ENCODE measurements around the gene PTCD3. TPM values are rescaled to one million over a fixed set of nuclear protein-coding genes. Genes with fewer than 3 reads are reported as not detected.

The PTCD3 gene
- total and polyA plus RNA-seq, 2 of the 4 experiments (the other 2 are of a cell fraction), result 44.0 to 48.9 TPM

- no peak overlapping the region for H3K27ac ChIP-seq (ENCODE audit: insufficient read depth, low read length)
- no peak overlapping the region for H3K56ac ChIP-seq (ENCODE audit: extremely low read depth, insufficient read depth, low read length)
- H3K14ac ChIP-seq (replicated peaks; ENCODE audit: low read depth, low read length), result no peak overlapping the region
- no peaks in the 10 kb centered on the region for H3K27me3 ChIP-seq (ENCODE audit: control insufficient read depth, insufficient read depth, low read length)
- H2AFZ ChIP-seq (replicated peaks; ENCODE audit: low read length, poor library complexity), result no peak overlapping the region
- dilution Hi-C loops (cut with HindIII; ENCODE audit: low sequenced_read_pairs, unreplicated experiment), result no loop called here
- ChIA-PET CTCF (no interaction called here), POLR2A (ENCODE audit: unreplicated experiment) (no interaction called here)
- WGBS, 2 experiments (ENCODE audit: extremely low coverage in 2 of 2, insufficient read length in 1 of 2), result no CpG with 5 or more reads among the region's 2 CpGs
- H2BK5ac ChIP-seq (ENCODE audit: low read depth, low read length, poor library complexity, severe bottlenecking), result no peak overlapping the region
- no peak overlapping the region for H2BK20ac ChIP-seq (ENCODE audit: low read depth, low read length)
- no peak overlapping the region for H2AK5ac ChIP-seq (ENCODE audit: low read depth, low read length)
- H3K4me1 ChIP-seq (ENCODE audit: control insufficient read depth, insufficient read depth, low read length), result peaks cover 3% of the 10 kb centered on the region; the same call in 1 of the 2 replicates
- no peak for ATAC-seq (ENCODE audit: low read depth)
- no peak overlapping the region for H3K4me3 ChIP-seq (ENCODE audit: insufficient read depth, low read depth, low read length)
- no peak overlapping the region for H3K4me2 ChIP-seq (ENCODE audit: low read depth, low read length)
- H3K4ac ChIP-seq (ENCODE audit: low read depth, low read length), result no peak overlapping the region
- H3K36me3 ChIP-seq (ENCODE audit: control insufficient read depth, insufficient read depth, low read length), result peaks cover 46% of the 10 kb centered on the region
- intact Hi-C loops (cut with micrococcal nuclease), result no loop called here
- no peak overlapping the region for H4K5ac ChIP-seq (ENCODE audit: low read depth, low read length)
- in situ Hi-C loops (cut with MboI; ENCODE audit: low sequenced_read_pairs), result no loop called here
- no peak overlapping the region for H2BK120ac ChIP-seq (ENCODE audit: low read depth, low read length)
- no peak overlapping the region for H3K23ac ChIP-seq (ENCODE audit: low read depth, low read length)
- H2BK15ac ChIP-seq (ENCODE audit: low read depth, low read length), result no peak overlapping the region
- H3K9me3 ChIP-seq (ENCODE audit: control insufficient read depth, insufficient read depth, low read length), result no peaks in the 10 kb centered on the region
- no peaks in the 10 kb centered on the region for H4K20me1 ChIP-seq (ENCODE audit: insufficient read depth, low read length)
- DNase-seq, result no peak
- H3K9ac ChIP-seq (ENCODE audit: low read depth, low read length), result no peak overlapping the region
- no peak overlapping the region for H2AK9ac ChIP-seq (replicated peaks; ENCODE audit: low read depth, low read length, poor library complexity)
- no TSS peak for BruUV-seq (replicated peaks)
- H3K79me1 ChIP-seq (ENCODE audit: low read depth in 1 of 2, low read length in 2 of 2), result peaks cover 3 to 19% of the 10 kb centered on the region in 2 experiments; a peak in 3 of 4 replicates
- TF ChIP-seq NFE2L2 (IDR thresholded peaks at IDR 0.05; ENCODE audit: low read depth, low read length) (no peak), RAD21 (IDR thresholded peaks at IDR 0.05; ENCODE audit: low read length) (no peak), SMC3 (IDR thresholded peaks at IDR 0.05; ENCODE audit: low read depth, low read length) (no peak), MXI1 (IDR thresholded peaks at IDR 0.05; ENCODE audit: borderline replicate concordance, low read depth, low read length) (no peak), BHLHE40 (IDR thresholded peaks at IDR 0.05; ENCODE audit: low read depth, low read length) (no peak), CEBPB (IDR thresholded peaks at IDR 0.05; ENCODE audit: low read depth, low read length) (no peak), FOS (IDR thresholded peaks at IDR 0.05; ENCODE audit: low read depth, low read length) (no peak)
- TF ChIP-seq, protein P1, sequence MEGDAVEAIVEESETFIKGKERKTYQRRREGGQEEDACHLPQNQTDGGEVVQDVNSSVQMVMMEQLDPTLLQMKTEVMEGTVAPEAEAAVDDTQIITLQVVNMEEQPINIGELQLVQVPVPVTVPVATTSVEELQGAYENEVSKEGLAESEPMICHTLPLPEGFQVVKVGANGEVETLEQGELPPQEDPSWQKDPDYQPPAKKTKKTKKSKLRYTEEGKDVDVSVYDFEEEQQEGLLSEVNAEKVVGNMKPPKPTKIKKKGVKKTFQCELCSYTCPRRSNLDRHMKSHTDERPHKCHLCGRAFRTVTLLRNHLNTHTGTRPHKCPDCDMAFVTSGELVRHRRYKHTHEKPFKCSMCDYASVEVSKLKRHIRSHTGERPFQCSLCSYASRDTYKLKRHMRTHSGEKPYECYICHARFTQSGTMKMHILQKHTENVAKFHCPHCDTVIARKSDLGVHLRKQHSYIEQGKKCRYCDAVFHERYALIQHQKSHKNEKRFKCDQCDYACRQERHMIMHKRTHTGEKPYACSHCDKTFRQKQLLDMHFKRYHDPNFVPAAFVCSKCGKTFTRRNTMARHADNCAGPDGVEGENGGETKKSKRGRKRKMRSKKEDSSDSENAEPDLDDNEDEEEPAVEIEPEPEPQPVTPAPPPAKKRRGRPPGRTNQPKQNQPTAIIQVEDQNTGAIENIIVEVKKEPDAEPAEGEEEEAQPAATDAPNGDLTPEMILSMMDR (conservative IDR thresholded peaks at IDR 0.05; ENCODE audit: low read depth, low read length), result no peak
- H3K9me1 ChIP-seq (ENCODE audit: insufficient read depth, low read length), result no peaks in the 10 kb centered on the region; the same call in 1 of the 2 replicates
- no peak overlapping the region for H4K8ac ChIP-seq (ENCODE audit: low read depth in 2 of 2, low read length in 2 of 2)
- no peak overlapping the region for H4K91ac ChIP-seq (ENCODE audit: insufficient read depth, low read depth, low read length)
- H3K18ac ChIP-seq (ENCODE audit: low read depth, low read length), result no peak overlapping the region
These were observed 35.2 kb upstream of the PTCD3 start for GRCh38 chr2:86070868-86071267.
